Suprapubic skin (tissue), 4 donors: ENCODE results near the gene ECE1.

ENCODE experiments used
- CTCF ChIP-seq, 2 donors: fragments of 200-600 bp in 1 of 2; fragments of 450-650 bp in 1 of 2; sonication (generic) in 1 of 2; IDR thresholded peaks; one replicate each; pipeline ENCODE4 v1.5.1; 2016 to 2019; ENCODE audit warnings: antibody characterized with exemption in 2 of 2, mild to moderate bottlenecking in 1 of 2, moderate library complexity in 1 of 2
- POLR2A ChIP-seq, 2 donors: fragments of 450-650 bp; IDR thresholded peaks; one replicate each; pipeline ENCODE4 v1.6.1; 2017; ENCODE audit warnings: antibody characterized with exemption in 2 of 2, mild to moderate bottlenecking in 2 of 2, moderate library complexity in 2 of 2
- POLR2AphosphoS5 ChIP-seq, 3 donors: sonication (generic); formaldehyde crosslinking; IDR thresholded peaks; one replicate each; pipeline ENCODE4 v1.6.1; 2017; ENCODE audit warnings: antibody characterized with exemption in 3 of 3

GRCh38 chr1:21295002-21295401 is 4.7 kb upstream of the ECE1 start:
- TF ChIP-seq CTCF (IDR thresholded peaks at IDR 0.05) = no peak
- TF ChIP-seq POLR2A (IDR thresholded peaks at IDR 0.05) = no peak
- no peak for TF ChIP-seq POLR2AphosphoS5 (IDR thresholded peaks at IDR 0.05)
